T-helper 2 cell (primary cell): ENCODE data around the gene NKAIN4.

ENCODE experiments used
- DNase-seq, 5 experiments: peaks; one replicate each; pipeline versions ENCODE4 v3.0.0 to v3.0.0-alpha.2; 2012 to 2022
- total RNA-seq, 2 donors: gene quantifications; one replicate each; lab custom pipeline; 2026; lab: John Stamatoyannopoulos, UW

NKAIN4 gene
- total RNA-seq: 0 reads per million in 2 donors

DNA sequence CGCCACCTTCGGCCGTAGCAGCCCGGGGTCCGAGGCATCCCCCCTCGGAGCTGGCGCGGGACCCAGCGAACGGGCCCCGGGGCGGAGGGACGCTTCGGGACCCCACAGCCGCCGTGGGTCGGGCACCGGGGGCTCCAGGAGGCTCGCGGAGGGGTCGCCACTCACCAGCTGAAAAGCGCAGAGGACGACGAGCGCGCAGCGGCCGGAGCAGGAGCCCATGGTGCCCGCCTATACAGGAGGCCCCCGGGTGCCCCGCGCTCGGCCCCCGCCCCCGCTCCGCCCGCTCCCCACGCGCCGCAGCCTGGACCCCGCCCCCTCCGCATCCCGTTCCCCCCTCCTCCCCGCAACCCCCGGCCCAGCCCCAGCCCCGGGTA, at the start of gene NKAIN4:
Gene NKAIN4, minus strand, starts transcription at position 232 of the 374 bp plus-strand sequence. Its CDS starts 13 bp downstream, at position 219.
- no peak for DNase-seq

DNA sequence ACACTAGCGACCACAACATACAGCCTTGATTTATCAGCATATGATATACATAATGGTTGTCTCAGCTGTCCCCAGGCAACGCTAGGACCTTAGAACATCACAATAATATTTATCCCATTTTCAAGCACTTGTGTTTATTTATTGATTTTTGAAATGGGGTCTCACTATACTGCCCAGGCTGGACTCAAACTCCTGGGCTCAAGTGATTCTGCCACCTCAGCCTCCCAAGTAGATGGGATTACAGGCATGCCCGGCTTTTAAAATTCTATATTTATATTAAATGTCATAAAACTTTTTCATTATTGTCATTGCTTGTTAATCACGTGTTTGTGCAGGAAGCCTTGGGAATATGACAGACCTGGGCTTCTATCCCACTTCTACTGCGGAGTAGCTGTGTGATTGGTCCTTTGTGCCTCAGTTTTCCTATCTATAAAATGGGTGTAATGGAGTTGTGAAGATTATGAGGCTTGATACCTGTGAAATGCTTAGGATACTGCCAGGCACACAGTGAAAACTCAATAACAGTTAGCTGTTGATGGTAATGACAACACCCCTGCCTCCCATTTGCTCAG, 48.9 kb upstream of the NKAIN4 start:
- no peak for DNase-seq

- DNase-seq: no peak
Observed at GRCh38 chr20:63301671-63302070, 47.4 kb upstream of the NKAIN4 start.

DNA sequence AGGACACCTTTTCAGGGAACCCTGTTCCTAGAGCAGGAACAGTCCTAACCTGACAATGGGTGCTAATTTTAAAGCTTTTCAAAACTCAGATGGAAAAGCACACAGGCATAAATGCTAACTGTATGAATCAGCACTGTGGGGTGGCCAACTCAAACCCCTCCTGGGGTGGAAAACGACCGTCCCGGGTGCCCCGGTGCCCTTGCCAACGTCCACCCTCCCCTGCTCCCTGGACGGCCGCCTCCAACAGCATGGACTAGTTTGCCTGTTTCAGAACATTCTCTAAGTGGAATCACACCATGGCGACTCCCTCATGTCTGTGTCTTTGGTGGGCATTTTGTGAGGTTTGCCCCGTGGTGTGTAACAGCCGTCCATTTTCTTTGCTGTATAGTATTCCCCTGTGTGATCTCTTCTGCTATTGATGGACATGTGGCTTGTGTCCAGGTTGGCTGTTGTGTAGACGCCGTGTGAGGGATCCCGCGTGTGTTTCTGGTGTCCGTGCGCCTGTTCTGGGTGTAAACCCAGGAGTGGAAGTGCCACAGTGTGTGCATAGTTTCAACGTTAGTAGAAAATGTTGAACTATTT, 44.6 kb upstream of the NKAIN4 start:
- DNase-seq: no peak

DNA sequence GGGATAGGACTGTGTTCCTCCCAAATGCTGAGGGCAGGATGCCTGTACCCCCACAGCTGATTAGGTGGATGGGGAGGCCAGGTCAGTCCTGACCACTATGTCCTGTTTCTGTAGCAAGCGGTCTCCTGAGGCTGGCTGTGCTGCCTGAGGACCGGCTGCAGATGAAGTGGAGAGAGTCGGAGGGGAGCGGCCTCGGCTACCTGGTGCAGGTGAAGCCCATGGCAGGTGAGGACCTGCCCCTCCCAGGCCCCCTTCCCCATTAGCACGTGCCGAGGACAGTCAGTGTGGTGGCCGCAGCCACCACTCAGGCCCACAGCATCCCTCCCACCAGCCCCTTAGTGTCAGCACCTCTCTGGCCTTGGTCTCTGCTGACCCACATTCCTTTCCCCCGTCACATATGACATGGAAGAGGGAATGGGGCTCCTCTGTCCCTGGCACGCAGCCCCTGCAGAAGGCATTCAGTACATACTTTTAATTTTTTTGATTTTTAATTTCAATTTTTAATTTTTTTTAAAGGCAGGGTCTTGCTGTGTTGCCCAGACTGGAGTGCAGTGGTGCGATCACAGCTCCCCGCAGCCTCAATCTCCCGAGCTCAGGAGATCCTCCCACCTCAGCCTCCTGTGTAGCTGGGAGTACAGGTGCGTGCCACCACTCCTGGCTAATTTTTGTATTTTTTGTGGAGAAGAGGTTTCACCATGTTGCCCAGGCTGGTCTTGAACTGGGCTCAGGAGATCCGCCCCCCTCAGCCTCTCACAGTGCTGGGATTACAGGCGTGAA, 43.7 kb upstream of the NKAIN4 start:
- no peak for DNase-seq

DNA sequence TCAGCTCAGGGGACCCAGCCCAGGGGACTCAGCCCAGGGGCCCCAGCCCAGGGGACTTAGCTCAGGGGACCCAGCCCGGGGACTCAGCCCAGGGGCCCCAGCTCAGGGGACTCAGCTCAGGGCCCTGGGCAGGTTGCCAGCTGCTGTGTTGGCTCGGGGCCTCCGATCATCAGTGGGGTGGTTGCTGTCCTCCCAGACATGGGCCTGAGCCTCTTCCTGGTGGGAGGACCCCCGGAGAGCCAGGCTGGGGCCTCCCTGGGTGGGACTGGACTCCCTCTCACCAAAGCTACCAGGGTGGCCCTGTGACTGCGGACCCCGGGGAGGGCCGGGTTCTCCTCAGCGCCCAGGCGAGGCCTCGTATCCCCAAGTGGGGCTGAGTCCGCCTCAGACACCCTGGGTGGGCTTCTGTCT, 43.1 kb upstream of the NKAIN4 start:
- DNase-seq: no peak

DNA sequence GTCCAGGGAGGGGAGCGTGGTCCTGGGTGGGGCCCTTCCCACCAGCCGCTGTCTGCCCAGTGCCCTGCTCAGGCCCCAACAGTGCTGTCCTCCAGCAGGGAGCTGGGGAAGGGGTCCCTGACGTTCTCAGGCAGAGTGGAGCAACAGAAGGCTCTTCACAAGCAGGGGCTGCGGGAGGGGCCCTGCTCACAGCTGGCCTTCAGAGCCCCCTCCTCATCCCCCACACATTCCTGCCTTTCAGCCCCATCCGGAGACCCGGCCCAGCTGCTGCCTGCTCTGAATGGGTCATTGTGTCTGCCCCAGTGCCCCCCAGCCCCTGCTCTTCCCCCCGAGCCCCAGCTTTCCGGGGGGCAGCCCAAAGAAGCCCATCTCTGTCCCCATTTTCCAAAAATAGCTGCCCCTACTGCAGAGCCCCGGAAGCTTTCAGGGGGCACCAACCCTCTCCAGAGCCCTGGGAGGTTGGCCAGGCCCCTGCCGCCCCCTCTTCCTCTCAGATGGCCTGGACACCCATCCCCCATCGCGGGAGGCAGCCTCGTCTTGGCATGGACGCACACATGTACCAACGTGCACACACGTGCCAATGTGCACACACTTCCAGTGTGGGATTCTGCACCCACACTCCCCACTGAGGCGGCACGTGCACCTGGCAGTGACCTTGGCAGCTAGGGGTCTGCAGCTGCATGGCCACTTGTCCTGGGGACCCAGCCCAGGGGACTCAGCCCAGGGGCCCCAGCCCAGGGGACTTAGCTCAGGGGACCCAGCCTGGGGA, 42.5 kb upstream of the NKAIN4 start:
- DNase-seq: no peak

GRCh38 chr20:63295846-63296245, 41.6 kb upstream of the NKAIN4 start:
- DNase-seq: no peak

GRCh38 chr20:63295422-63295821, 41.2 kb upstream of the NKAIN4 start:
- DNase-seq: no peak

GRCh38 chr20:63295018-63295417, 40.8 kb upstream of the NKAIN4 start:
- no peak for DNase-seq

DNA sequence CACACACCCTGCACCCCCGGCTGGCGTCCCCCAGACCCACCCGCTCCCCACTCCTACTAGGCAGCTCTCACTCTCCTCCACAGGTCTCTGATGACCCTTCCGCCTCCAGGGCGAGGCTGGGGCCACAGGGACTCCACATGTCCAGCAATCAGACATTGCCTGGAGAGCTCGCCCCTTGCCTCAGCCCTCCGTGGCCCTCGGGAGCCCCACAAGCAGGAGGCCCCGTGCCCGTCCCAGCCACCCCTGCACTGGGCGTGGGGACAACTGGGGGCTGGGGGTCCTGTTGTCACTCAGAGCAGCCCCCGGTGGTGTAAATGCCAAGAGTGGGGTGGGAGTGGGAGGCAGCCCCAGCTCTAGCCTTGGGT, 40.3 kb upstream of the NKAIN4 start:
- DNase-seq: no peak

DNA sequence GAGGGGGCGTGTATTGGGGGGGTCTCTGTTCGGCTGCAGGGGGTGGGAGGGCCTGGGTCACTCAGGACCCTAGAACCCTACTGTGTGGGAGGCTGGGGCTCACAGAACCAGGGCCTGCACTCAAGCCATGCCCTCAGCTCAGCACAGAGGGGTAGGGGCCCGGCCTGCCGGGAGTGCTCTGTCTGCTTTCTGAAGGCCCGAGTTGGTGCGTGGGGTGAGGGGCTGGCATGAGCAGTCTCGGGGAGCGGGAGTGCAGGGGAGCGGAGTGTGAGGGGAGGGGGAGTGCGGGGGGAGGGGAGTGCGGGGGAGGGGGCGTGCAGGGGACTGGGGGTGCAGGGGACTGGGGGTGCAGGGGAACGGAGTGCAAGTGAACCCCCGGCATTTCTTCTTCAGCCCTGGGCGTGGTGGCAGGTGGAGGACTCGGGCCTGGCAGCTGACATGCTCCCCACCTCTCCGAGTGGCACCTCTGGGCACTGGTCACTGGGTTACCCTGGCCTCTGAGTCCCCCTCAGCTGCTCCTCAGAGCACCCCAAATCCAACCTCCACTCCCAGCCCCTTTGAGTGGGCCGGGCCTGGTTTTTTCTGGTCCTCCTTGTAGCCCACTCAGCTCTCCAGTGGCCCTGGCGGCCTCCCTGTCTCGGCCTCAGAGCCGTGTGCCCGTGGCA, 39.7 kb upstream of the NKAIN4 start:
- no peak for DNase-seq

DNA sequence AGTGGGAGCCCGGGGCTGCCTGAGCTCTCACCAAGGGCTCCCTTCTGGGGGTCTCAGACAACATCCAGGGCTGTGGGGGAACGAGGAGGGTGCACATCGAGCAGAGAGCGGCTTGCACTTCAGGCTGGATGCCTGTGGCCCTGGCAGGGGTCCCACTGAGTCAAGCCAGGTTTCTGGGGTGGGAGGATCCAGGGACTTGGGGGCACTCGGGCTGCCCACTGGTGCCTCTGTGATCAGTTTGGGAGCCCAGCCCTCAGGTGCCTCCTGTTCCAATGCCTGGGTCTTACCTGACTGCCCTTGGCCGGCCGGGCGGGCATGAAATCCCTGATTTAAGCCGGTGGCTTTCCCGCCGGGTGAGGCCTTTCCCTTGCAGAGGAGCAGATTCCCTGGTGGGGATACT, 39.2 kb upstream of the NKAIN4 start:
- DNase-seq: no peak

GRCh38 chr20:63292904-63293303, 38.6 kb upstream of the NKAIN4 start, which contains the start of gene COL20A1:
TSS of gene COL20A1 (plus strand) at chr20:63293186. CDS start at chr20:63295108, 1,922 bp downstream.
- no peak for DNase-seq

DNA sequence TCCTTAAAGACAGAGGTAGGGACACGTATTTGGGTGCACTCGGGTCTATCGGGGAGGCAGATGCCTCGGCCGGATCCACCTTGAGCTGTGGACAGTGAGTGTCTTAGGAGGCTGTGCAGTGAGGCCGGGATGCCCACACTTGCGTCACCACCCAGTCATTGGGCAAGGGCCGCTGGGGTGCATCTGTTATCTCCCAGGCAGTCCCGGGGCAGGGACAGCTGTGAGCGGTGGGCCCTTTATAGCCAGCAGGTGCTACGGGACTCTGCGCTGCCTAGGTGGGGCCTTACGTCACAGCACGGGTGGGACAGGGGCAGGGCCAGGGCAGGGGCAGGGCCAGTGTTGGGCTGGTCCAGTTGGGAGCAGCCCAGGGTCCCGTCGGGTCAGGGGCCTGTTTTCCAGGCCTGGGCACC, 38.0 kb upstream of the NKAIN4 start:
- no peak for DNase-seq

DNA sequence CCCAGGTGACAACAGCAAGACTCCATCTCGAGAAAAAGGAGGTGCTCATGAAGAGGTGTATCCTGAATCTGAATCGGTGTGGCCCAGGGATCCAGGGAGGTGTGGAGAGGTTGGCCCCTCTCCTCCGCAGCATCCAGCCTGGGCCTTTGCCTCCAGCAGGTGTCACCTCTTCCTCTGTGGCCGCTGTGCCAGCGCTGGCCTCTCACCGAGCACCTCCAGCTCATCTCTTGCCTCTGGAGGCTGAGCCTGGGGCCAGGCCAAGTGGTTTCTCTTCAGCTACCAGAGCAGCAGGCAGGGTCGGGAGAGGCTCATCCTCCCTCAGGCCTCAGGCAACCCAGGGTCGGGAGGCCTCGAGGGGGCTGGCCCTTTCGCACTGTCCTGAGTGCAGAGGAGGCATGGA, 37.5 kb upstream of the NKAIN4 start:
- DNase-seq: no peak

DNA sequence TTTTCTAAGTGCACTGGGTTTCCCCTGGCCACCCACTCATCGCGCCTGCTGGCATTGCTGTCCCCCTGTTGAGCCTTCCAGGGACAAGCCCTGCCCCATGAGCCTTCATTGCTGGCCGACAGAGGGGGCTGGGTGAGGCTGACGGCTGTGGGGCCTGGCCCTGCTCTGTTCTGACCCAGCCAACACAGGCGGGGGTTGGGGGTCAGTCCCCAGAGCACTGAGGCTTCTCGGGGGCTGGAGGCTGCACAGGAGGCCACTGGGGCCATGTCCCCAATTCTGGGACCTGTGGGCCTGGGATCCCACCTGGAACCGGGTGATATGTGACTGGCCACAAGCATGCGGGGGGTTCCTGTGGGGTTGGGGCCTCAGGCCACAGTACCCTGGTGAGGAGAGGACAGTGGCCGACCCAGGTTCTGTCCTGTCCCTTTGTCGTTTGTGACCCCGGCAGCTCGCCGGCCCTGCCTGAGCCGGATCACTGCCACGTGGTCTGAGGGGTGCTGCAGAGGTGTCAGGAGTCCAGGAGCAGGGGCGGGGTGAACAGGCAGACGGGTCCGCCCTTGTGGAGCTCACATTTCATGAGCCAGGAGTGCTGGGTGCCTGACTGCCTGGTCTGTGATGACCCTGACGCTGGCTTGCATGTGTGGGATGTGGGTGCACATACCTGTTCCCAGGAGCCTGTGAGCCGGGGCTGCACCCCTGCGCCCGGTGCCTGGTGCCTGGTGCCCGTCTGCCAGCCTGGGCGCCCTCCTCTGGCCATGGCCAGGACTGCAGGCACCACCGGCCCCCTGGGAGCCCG, 36.6 kb upstream of the NKAIN4 start:
- DNase-seq: peak in 4 of 5 experiments; percentile 37 to 59 (median 45)

GRCh38 chr20:63290136-63290676, 35.9 kb upstream of the NKAIN4 start:
- DNase-seq: no peak

GRCh38 chr20:63289311-63290135, 35.3 kb upstream of the NKAIN4 start:
- no peak for DNase-seq

GRCh38 chr20:63288581-63289251, 34.5 kb upstream of the NKAIN4 start:
- DNase-seq: no peak
